HG03045 (cell line): ENCODE results near the gene PDIA3.
"Not testable (repeated sequence)": the region's sequence is repeated elsewhere in the genome, so short reads cannot be mapped to it uniquely, and the experiment has no call there.

ENCODE experiments used
- ATAC-seq: cut with Tn5 transposase; IDR thresholded peaks from one replicate; pipeline ENCODE4 v1.9.1; 2021; ENCODE audit warnings: mild to moderate bottlenecking, moderate library complexity; ENCODE audit not compliant: unreplicated experiment

Gene PDIA3

DNA sequence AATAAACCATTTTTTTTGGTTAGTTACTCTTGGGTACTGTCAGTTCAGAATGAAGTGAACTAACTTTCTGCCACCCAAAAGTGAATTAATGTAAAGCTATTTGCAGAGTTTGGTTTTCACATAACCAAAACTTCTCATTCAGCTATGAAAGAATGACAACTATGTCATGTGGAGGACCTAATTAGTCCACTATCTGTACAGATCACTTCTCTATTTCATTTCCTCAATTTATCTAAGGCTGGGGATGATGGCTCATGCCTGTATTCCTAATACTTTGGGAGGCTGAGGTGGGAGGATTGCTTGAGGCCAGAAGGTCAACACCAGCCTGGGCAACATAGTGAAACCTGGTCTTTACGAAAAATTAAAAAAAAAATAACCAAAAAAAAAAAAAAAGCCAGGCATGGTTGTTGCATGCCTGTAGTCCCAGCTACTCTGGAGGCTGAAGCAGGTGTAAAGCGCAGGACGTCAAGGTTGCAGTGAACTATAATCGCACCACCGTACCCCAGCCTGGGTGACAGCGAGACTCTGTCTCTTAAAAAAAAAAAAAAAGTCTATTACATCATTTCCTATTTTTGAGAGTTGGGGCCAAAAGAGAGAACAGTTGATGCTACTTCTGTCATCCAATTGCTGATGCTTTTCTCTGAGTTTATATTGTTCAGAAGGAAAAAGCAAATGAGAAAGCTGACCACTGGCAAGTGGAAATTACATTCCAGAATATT is 62.9 kb downstream of the PDIA3 start:
- no peak for ATAC-seq

- ATAC-seq = not testable (repeated sequence)
Observed at GRCh38 chr15:43815064-43815463, 68.8 kb downstream of the PDIA3 start.

DNA sequence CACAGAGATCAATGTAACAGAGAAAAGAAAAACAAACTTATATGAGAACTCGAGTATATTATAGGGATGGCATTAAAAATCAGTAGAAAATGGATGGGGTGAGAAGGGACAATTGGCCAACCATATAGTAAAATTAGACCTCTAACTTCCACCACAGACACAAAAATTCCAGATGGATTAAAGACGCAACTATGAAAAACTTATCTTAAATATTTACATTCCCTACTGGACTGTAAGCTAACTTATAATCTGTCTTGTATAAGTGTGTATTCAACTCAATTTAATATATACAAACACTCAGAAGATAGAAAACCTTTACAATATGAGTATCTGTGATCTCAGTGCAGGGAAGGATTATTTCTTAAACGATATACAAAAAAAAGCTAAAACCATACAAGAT is 75.3 kb downstream of the PDIA3 start:
- no peak for ATAC-seq
